Stimulated activated naive B cell treated with anti-CD40 and anti-IgM and Interleukin-4, amounts not matched to agents 10 μg/mL and 1 μg/mL and 100 μg/mL, for 72 hours (primary cell): ENCODE data around the gene MRPL30.
"Not testable (repeated sequence)": the region's sequence is repeated elsewhere in the genome, so short reads cannot be mapped to it uniquely, and the experiment has no call there.

Experiments used
- ATAC-seq, 2 donors: fragments of 150-1000 bp; cut with Tn5 transposase; replicated peaks; 2 replicates each; pipeline ENCODE4 v1.10.0; 2021; ENCODE audit warnings: moderate library complexity in 1 of 2
- DNase-seq: peaks from one replicate; pipeline ENCODE4 v3.0.0; 2021
- H3K27ac Mint-ChIP-seq: one replicate; pipeline ENCODE4 v1.8.0; 2022; ENCODE audit warnings: mild to moderate bottlenecking, mixed read lengths
- H3K27me3 Mint-ChIP-seq, 2 donors: one replicate each; pipeline ENCODE4 v1.8.0; 2022; ENCODE audit warnings: mixed read lengths in 2 of 2
- H3K36me3 Mint-ChIP-seq, 2 donors: one replicate each; pipeline ENCODE4 v1.8.0; 2022; ENCODE audit warnings: mixed read lengths in 2 of 2, mild to moderate bottlenecking in 1 of 2
- H3K4me1 Mint-ChIP-seq, 2 donors: one replicate each; pipeline ENCODE4 v1.8.0; 2022; ENCODE audit warnings: mixed read lengths in 2 of 2, mild to moderate bottlenecking in 1 of 2
- H3K4me3 Mint-ChIP-seq, 2 donors: one replicate each; pipeline ENCODE4 v1.8.0; 2022; ENCODE audit warnings: mild to moderate bottlenecking in 2 of 2, mixed read lengths in 2 of 2, moderate library complexity in 1 of 2
- H3K9me3 Mint-ChIP-seq, 2 donors: one replicate each; pipeline ENCODE4 v1.8.0; 2022; ENCODE audit warnings: mixed read lengths in 2 of 2, mild to moderate bottlenecking in 1 of 2

MRPL30 gene

DNA sequence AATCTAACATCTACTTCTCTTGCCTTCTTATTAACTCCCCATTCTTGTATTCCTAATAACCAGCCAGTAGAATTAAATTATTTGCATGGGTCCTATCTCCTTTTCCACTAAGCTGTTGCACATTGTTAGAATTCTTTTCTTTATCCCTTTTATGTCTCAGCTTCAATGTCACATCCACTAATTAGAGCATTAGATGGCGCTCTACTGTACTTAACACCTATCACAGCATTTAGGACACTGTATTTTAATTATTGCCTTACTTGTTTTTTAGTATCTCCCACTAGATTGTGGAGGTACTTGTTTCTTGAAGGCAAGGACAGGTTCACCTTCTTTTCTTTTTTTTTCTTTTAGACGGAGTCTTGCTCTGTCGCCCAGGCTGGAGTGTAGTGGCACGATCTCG lies 22.4 kb upstream of the MRPL30 start:
- no peak overlapping the region for H3K4me3 Mint-ChIP-seq
- no peaks in the 10 kb centered on the region for H3K9me3 Mint-ChIP-seq
- no peak for DNase-seq
- no peaks in the 10 kb centered on the region for H3K27me3 Mint-ChIP-seq
- peaks cover 36 to 40% of the 10 kb centered on the region in 2 donors for H3K4me1 Mint-ChIP-seq
- peak overlapping the region; percentile 43 for H3K27ac Mint-ChIP-seq
- peaks cover 25 to 37% of the 10 kb centered on the region in 2 donors for H3K36me3 Mint-ChIP-seq
- ATAC-seq, result no peak

DNA sequence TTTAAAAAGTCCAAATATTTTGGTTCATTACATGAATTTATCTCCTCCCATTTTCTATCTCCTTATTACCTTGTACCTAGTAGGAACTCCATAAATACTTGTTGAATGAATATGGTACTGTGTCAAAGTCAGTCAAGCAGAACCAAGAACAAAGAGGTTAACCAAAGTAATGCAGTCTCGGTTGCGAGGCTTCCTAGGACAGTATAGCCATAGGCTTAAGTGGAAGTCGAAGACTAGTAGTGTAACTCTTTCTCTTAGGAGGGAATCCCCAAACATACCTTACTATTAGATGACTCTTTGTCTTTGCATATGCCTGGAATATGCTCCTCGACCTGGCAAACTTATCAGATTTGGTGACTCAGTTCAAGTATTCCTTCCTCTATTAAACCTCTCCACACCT lies 21.4 kb upstream of the MRPL30 start:
- ATAC-seq, result no peak
- no peaks in the 10 kb centered on the region for H3K27me3 Mint-ChIP-seq
- no peak for DNase-seq
- peak overlapping the region; percentile 94 for H3K27ac Mint-ChIP-seq
- H3K4me3 Mint-ChIP-seq, result no peak overlapping the region
- H3K4me1 Mint-ChIP-seq, result peaks cover 32 to 40% of the 10 kb centered on the region in 2 donors
- H3K36me3 Mint-ChIP-seq, result peaks cover 26 to 41% of the 10 kb centered on the region in 2 donors
- H3K9me3 Mint-ChIP-seq, result no peaks in the 10 kb centered on the region

DNA sequence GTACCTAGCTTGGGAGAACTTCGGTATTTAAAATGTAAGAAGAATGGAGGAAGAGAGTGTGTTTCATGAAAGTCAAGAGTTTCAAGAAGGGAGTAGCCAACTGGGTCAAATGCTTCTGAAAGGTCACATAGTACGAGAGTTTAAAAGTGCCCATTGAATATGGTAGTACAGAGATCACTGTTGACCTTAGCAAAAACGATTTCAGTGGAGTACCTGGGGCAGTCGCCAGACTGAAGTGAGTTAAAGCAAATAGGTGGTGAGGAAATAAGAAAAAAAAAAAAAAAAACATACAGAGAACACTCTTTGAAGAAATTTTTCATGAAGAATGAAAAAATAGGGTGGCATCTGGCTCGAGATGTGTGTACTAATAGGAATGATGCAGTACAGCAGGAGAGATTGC lies 14.8 kb upstream of the MRPL30 start:
- ATAC-seq (peak in 1 of 2 donors; percentile 31), DNase-seq (no peak)
- H3K27ac Mint-ChIP-seq, result no peak overlapping the region
- H3K27me3 Mint-ChIP-seq, result no peaks in the 10 kb centered on the region
- H3K36me3 Mint-ChIP-seq, result peaks cover 20 to 42% of the 10 kb centered on the region in 2 donors
- no peaks in the 10 kb centered on the region for H3K9me3 Mint-ChIP-seq
- peaks cover 0 to 2% of the 10 kb centered on the region in 2 donors for H3K4me1 Mint-ChIP-seq
- no peak overlapping the region for H3K4me3 Mint-ChIP-seq

DNA sequence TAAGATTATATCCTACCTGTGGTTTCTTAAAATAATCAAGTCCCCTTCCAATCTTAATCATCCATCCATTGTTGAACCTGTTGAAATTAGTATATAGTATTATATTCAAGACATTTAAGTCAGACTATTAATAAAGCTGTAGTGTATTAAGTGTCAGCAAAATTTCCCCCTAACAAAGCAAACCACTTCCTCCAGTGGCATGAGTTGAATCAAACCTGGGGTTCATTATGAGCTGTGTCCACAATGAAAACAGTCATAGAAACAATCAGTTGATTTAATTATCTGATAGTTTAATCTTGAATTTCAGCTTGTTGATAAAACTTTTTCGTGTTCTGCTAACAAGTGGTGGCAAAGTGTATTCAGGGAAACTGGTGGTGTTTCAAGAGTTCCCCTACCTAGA lies 11.4 kb upstream of the MRPL30 start:
- no peak overlapping the region for H3K27ac Mint-ChIP-seq
- H3K27me3 Mint-ChIP-seq, result no peaks in the 10 kb centered on the region
- peaks cover 7 to 13% of the 10 kb centered on the region in 2 donors for H3K4me1 Mint-ChIP-seq
- peaks cover 17 to 48% of the 10 kb centered on the region in 2 donors for H3K36me3 Mint-ChIP-seq
- no peaks in the 10 kb centered on the region for H3K9me3 Mint-ChIP-seq
- H3K4me3 Mint-ChIP-seq, result no peak overlapping the region
- peak; percentile 48 to 68 for ATAC-seq
- DNase-seq, result no peak

DNA sequence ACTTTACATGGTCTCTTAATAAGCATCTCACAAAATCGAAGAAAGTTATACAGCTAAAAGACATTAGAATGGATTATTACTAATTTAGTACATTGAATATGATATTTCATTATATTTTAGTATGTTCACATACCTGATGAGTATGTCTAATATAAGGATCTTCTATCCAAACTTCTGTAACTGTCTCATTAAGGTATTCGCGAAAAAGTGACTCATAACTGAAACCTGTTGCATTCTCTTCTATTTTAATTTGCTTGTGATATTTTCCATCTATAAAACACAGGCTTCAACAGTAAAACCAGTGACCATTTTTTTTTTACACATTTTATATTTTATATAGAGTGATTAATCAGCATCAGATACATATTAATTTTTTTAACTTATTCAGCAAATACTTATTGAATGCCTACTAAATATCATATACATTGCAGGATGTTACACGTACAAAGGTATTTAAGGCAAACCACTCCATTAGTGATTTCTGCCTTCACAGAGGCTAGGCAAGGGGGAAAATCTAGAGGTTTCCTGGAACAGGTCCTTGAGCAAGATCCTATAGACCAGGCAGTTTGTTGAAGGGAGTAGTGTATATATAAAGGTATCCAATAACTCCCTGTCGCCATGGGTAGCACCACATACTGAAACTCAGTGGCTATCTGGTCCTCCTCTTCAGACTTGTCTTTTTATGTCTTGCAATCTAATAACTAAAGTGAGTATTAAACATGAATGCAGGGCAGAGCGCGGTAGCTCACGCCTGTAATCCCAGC lies 9.4 kb upstream of the MRPL30 start:
- DNase-seq (no peak), ATAC-seq (no peak)
- Mint-ChIP-seq H3K27me3 (no peaks in the 10 kb centered on the region), H3K4me1 (peaks cover 12 to 28% of the 10 kb centered on the region in 2 donors), H3K4me3 (no peak overlapping the region), H3K36me3 (peaks cover 13 to 50% of the 10 kb centered on the region in 2 donors), H3K9me3 (no peaks in the 10 kb centered on the region), H3K27ac (peak overlapping the region; percentile 25)

DNA sequence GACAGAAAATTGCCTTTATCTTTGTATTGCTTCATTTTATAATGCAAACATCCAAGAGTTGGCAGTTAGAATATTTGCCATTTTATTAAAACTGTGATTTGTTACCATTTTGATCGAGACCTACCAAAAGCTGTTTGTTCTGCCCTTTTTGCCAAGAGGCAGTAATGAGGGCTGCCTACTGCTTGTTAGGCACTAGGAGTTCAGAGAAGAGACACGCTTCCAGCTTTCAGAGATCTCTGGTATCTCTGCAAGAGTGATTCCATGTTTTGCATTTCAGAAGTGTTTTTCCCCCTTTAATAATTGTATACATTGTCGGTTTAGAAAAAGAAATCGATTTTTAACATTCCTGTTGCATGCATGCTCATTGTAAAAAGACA lies 628 bp downstream of the MRPL30 start:
- ATAC-seq, result no peak
- H3K4me1 Mint-ChIP-seq, result peaks cover 25 to 46% of the 10 kb centered on the region in 2 donors
- peak overlapping the region; percentile 99 to 100 for H3K4me3 Mint-ChIP-seq
- H3K36me3 Mint-ChIP-seq, result peaks cover 17 to 26% of the 10 kb centered on the region in 2 donors
- H3K27me3 Mint-ChIP-seq, result no peaks in the 10 kb centered on the region
- DNase-seq, result no peak
- H3K27ac Mint-ChIP-seq, result no peak overlapping the region
- no peaks in the 10 kb centered on the region for H3K9me3 Mint-ChIP-seq

DNA sequence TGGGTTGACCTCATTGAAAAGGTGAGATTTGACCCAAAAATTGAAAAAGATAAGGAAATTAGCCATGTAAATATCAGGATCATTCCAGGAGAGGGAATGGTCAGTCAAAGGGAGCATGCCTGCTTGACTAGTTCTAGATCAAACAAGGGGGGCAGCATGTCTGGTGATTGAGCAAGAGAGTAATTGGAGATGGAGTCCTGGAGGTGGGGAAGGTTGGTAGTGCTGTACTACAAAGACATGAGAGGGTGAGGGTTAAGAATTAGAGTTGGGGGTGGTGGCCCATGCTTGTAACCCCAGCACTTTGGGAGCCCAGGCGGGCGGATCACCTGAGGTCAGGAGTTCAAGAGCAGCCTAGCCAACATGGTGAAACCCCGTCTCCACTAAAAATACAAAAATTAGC lies 2.0 kb downstream of the MRPL30 start:
- no peak for ATAC-seq
- H3K27ac Mint-ChIP-seq, result no peak overlapping the region
- peak overlapping the region; percentile 9 to 37 for H3K4me3 Mint-ChIP-seq
- H3K9me3 Mint-ChIP-seq, result no peaks in the 10 kb centered on the region
- H3K36me3 Mint-ChIP-seq, result peaks cover 14 to 26% of the 10 kb centered on the region in 2 donors
- no peak for DNase-seq
- H3K4me1 Mint-ChIP-seq, result peaks cover 22 to 40% of the 10 kb centered on the region in 2 donors
- H3K27me3 Mint-ChIP-seq, result no peaks in the 10 kb centered on the region

DNA sequence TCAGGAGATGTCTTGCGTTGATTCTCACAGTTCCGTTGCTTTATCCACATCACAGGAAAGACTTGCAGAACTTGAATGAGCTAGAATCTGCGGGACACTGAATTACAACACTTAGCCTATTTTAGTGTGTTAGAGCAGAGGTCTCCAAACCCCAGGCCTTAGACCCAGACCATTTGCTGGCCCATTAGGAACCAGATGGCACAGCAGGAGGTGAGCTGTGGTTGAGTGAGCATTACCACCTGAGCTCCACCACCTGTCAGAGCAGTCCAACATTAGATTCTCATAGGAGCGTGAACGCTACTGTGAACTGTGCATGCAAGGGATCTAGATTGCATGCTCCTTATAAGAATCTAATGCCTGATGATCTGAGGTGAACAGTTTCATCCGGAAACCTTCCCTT lies 3.8 kb downstream of the MRPL30 start:
- Mint-ChIP-seq H3K27me3 (no peaks in the 10 kb centered on the region), H3K36me3 (peaks cover 11 to 25% of the 10 kb centered on the region in 2 donors), H3K4me3 (no peak overlapping the region)

DNA sequence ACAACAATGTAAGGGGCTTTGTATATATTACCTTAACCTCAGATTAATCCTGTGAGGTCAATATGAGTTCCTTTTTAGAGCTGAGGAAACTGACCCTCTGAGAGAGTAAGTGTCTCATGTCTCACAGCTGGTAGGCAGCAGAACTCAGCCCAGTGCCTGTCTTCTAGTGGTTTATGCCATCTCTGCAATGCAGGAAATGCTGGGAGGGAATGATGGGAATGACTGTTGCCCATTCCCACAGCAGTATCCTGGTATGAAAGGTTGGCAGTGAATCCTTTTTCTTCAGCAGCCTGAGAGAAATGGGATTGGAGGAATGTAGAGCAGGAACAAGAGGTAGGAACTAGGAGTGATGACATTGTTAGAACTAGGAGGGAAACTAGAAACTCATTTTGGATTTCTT lies 6.0 kb downstream of the MRPL30 start:
- H3K27ac Mint-ChIP-seq, result no peak overlapping the region

More for the DNA sequence above, 3.8 kb downstream of the MRPL30 start:
- ATAC-seq (no peak), DNase-seq (no peak)
- no peaks in the 10 kb centered on the region for H3K9me3 Mint-ChIP-seq
- peaks cover 12 to 22% of the 10 kb centered on the region in 2 donors for H3K4me1 Mint-ChIP-seq
- no peak overlapping the region for H3K27ac Mint-ChIP-seq

DNA sequence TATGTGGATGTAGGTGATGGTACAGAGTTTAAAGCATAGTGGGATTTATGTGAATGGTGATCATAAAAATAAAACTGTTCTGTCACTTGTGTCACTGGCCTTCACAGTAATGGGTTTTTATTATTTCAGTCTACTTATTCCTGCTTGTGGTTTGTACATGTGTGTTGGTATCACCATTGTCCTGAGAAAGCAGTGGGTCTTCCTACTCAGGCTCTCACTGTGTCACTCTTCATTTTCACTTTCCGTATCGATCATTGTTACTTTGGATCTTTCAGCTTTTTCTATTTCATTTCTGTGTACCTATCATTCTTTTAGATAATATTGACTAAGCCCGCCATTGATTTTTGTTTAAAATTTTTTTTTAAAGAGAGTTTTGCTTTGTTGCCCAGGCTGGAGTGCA lies 7.4 kb downstream of the MRPL30 start:
- no peak overlapping the region for H3K27ac Mint-ChIP-seq
- peaks cover 3 to 7% of the 10 kb centered on the region in 2 donors for H3K4me1 Mint-ChIP-seq
- H3K36me3 Mint-ChIP-seq, result peaks cover 28 to 44% of the 10 kb centered on the region in 2 donors
- peaks cover 6 to 7% of the 10 kb centered on the region in 2 donors for H3K9me3 Mint-ChIP-seq
- DNase-seq (no peak), ATAC-seq (no peak)
- H3K4me3 Mint-ChIP-seq, result no peak overlapping the region
- H3K27me3 Mint-ChIP-seq, result no peaks in the 10 kb centered on the region

More for the DNA sequence above, 6.0 kb downstream of the MRPL30 start:
- Mint-ChIP-seq H3K4me1 (peaks cover 8 to 15% of the 10 kb centered on the region in 2 donors), H3K36me3 (peaks cover 21 to 37% of the 10 kb centered on the region in 2 donors), H3K9me3 (peaks cover 3 to 4% of the 10 kb centered on the region in 2 donors), H3K4me3 (no peak overlapping the region), H3K27me3 (no peaks in the 10 kb centered on the region)
- DNase-seq (no peak), ATAC-seq (no peak)

DNA sequence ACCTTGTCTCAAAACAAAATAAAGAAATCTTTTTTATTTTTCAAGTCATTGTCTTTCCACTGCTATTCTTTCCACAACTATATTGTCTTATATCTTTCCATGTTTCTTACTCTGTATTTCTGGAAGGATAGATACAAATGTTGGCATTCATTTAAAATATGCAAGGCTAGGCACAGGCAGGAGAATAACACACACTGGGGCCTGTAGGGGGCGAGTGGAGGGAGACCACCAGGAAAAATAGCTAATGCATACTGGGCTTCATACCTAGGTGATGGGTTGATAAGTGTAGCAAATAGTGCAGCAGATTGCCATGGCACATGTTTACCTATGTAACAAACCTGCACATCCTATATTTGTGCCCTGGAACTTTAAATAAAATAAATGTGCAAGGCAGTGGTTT lies 9.6 kb downstream of the MRPL30 start:
- peaks cover 0 to 2% of the 10 kb centered on the region in 2 donors for H3K4me1 Mint-ChIP-seq
- H3K9me3 Mint-ChIP-seq, result peaks cover 6 to 7% of the 10 kb centered on the region in 2 donors
- H3K27ac Mint-ChIP-seq, result no peak overlapping the region
- H3K27me3 Mint-ChIP-seq, result no peaks in the 10 kb centered on the region
- H3K36me3 Mint-ChIP-seq, result peaks cover 35 to 52% of the 10 kb centered on the region in 2 donors
- DNase-seq, result no peak
- no peak for ATAC-seq
- no peak overlapping the region for H3K4me3 Mint-ChIP-seq

DNA sequence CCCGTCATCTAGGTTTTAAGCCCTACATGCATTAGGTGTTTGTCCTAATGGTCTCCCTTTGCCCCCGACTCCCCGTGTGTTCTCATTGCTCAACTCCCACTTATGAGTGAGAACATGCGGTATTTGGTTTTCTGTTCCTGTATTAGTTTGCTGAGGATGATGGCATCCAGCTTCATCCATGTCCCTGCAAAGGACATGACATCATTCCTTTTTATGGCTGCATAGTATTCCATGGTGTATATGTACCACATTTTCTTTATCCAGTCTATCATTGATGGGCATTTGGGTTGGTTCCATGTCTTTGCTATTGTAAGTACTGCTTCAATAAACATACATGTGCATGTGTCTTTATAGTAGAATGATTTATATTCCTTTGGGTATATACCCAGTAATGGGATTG lies 11.4 kb downstream of the MRPL30 start:
- H3K27ac Mint-ChIP-seq, H3K4me3 Mint-ChIP-seq, H3K9me3 Mint-ChIP-seq, ATAC-seq, H3K27me3 Mint-ChIP-seq, DNase-seq, H3K4me1 Mint-ChIP-seq: not testable (repeated sequence)
- H3K36me3 Mint-ChIP-seq, result peaks cover 43 to 54% of the 10 kb centered on the region in 2 donors

DNA sequence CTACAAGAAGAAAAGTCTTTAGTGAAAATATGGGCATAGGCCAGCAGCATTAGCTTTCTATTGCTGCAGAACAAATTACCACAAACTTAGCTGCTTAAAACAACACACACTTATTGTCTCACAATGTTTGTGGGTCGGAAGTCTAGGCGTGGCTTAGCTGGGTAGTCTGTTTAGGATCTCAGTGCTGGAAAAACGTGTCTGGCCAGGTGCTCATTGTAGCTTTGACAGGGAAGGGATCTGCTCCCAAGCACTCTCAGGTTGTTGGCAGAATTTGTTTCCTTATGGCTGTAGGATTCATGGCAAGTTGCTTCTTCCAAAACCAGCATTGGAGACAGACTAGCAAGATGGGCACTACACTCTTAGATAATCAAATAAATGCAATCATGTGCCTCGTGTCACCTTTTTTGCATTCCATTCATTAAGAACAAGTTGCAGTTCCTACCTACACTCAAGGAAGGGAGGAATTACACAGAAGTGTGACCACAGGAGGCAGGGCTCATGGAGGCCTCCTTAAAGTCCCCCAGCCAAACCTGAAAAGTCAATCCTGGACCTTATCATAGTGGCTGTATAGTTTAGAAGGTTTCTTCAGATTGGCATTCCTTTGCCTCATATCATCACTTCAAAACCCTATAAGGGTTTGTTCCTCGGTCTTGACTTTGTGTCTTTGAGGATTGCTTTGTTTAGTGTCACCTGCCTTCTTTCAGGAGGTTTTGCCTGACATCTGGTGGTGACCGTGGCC lies 17.3 kb downstream of the MRPL30 start:
- Mint-ChIP-seq H3K27me3 (no peaks in the 10 kb centered on the region), H3K27ac (no peak overlapping the region), H3K9me3 (no peaks in the 10 kb centered on the region), H3K36me3 (peaks cover 19 to 27% of the 10 kb centered on the region in 2 donors), H3K4me1 (no peaks in the 10 kb centered on the region), H3K4me3 (no peak overlapping the region)
- DNase-seq (no peak), ATAC-seq (no peak)

DNA sequence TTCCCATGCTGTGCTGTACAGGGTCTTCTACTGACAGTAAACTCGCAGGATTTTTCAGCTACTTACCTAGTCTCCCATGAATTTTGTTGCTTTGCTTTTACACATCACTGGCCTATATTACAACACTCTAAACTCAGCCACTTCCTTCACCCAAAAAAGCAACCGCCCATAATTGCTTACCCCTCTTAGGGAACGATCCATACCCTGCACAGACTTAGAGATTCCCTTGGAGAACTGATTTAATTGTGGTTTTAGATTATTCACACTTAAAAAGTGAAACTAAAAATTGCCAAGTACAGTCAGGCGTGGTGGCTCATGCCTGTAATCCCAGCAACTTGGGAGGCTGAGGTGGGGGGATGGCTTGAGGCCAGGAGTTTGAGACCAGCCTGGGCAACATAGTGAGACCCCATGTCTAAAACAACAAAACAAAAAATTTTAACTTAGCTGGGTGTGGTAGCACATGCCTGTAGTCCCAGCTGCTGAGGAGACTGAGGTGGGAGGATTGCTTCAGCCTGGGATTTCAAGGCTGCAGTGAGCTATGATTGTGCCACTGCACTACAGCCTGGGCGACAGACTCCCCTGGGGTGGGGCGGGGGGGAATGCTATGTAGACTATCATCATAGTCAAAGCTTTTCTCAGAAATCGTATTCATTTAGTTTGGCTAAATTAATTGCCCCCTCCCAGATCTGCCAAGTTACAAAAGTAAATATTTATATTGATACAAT lies 19.3 kb downstream of the MRPL30 start:
- ATAC-seq (no peak), DNase-seq (no peak)
- no peak overlapping the region for H3K4me3 Mint-ChIP-seq
- no peaks in the 10 kb centered on the region for H3K27me3 Mint-ChIP-seq
- peaks cover 15 to 22% of the 10 kb centered on the region in 2 donors for H3K36me3 Mint-ChIP-seq
- no peaks in the 10 kb centered on the region for H3K4me1 Mint-ChIP-seq
- H3K9me3 Mint-ChIP-seq, result no peaks in the 10 kb centered on the region
- no peak overlapping the region for H3K27ac Mint-ChIP-seq
